ENCODE measurements around the gene KANK3.
"Not testable (repeated sequence)": the region's sequence is repeated elsewhere in the genome, so short reads cannot be mapped to it uniquely, and the experiment has no call there.

GRCh38 chr19:8379156-8379891 is 36.3 kb upstream of the KANK3 start:
- not testable (repeated sequence) for TF ChIP-seq POLR2A (IDR thresholded peaks at IDR 0.05; ENCODE audit: low read length); GATA1 (IDR thresholded peaks at IDR 0.05; ENCODE audit: low read depth, low read length)

Data from erythroblast (primary cell).